ENCODE data around the gene DYNC2H1.

- TF ChIP-seq CTCF (IDR thresholded peaks at IDR 0.05) (no peak), POLR2A (IDR thresholded peaks at IDR 0.05) (no peak), POLR2AphosphoS5 (IDR thresholded peaks at IDR 0.05) (no peak)
Observed at GRCh38 chr11:103257360-103257759, 148.1 kb downstream of the DYNC2H1 start.
